Panc1 (cell line): ENCODE results near the gene NXPH3.

Experiments used
- CTCF ChIP-seq: fragments of 450-650 bp; IDR thresholded peaks from 2 replicates; pipeline ENCODE4 v1.5.1; 2017; ENCODE audit warnings: mild to moderate bottlenecking
- TF ChIP-seq, protein P1 (sequence below), 2 experiments: IDR thresholded peaks; 2 replicates each; pipeline ENCODE4 v1.6.1; 2011 to 2012; ENCODE audit warnings: low read depth in 2 of 2, control low read depth in 1 of 2, low read length in 1 of 2, mild to moderate bottlenecking in 1 of 2, moderate library complexity in 1 of 2; ENCODE audit not compliant: insufficient read depth in 1 of 2

GRCh38 chr17:49549311-49549605, 26.4 kb upstream of the NXPH3 start:
- TF ChIP-seq, protein P1, sequence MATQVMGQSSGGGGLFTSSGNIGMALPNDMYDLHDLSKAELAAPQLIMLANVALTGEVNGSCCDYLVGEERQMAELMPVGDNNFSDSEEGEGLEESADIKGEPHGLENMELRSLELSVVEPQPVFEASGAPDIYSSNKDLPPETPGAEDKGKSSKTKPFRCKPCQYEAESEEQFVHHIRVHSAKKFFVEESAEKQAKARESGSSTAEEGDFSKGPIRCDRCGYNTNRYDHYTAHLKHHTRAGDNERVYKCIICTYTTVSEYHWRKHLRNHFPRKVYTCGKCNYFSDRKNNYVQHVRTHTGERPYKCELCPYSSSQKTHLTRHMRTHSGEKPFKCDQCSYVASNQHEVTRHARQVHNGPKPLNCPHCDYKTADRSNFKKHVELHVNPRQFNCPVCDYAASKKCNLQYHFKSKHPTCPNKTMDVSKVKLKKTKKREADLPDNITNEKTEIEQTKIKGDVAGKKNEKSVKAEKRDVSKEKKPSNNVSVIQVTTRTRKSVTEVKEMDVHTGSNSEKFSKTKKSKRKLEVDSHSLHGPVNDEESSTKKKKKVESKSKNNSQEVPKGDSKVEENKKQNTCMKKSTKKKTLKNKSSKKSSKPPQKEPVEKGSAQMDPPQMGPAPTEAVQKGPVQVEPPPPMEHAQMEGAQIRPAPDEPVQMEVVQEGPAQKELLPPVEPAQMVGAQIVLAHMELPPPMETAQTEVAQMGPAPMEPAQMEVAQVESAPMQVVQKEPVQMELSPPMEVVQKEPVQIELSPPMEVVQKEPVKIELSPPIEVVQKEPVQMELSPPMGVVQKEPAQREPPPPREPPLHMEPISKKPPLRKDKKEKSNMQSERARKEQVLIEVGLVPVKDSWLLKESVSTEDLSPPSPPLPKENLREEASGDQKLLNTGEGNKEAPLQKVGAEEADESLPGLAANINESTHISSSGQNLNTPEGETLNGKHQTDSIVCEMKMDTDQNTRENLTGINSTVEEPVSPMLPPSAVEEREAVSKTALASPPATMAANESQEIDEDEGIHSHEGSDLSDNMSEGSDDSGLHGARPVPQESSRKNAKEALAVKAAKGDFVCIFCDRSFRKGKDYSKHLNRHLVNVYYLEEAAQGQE (IDR thresholded peaks at IDR 0.05; ENCODE audit: insufficient read depth in 1 of 2, low read depth in 2 of 2, low read length in 1 of 2), result no peak
- TF ChIP-seq CTCF, result no peak
